Mesendoderm (in vitro differentiated cells): Measurements from ENCODE around the gene PGM5.
"Not testable (repeated sequence)": the region's sequence is repeated elsewhere in the genome, so short reads cannot be mapped to it uniquely, and the experiment has no call there.

Source experiments
- DNase-seq: peaks from one replicate; pipeline ENCODE4 v3.0.0; 2013
- H2AK5ac ChIP-seq: 2 replicates; pipeline ENCODE4 v1.6.1; 2013; ENCODE audit warnings: low read length, inconsistent platforms
- H2BK120ac ChIP-seq: 2 replicates; pipeline ENCODE4 v1.6.1; 2013; ENCODE audit warnings: low read depth, mild to moderate bottlenecking, low read length, moderate library complexity, mixed read lengths
- H2BK15ac ChIP-seq: replicated peaks from 2 replicates; pipeline ENCODE4 v1.6.1; 2013; ENCODE audit warnings: low read depth, mild to moderate bottlenecking, moderate library complexity
- H2BK5ac ChIP-seq: 2 replicates; pipeline ENCODE4 v1.6.1; 2013; ENCODE audit warnings: low read length, inconsistent platforms
- H3K18ac ChIP-seq: 2 replicates; pipeline ENCODE4 v1.6.1; 2013; ENCODE audit warnings: mild to moderate bottlenecking, low read length, mixed read lengths
- H3K23ac ChIP-seq: one replicate; pipeline ENCODE4 v1.6.1; 2013; ENCODE audit warnings: low read length
- H3K27ac ChIP-seq: 2 replicates; pipeline ENCODE4 v1.5.1; 2013; ENCODE audit warnings: low read depth, mild to moderate bottlenecking, inconsistent platforms, low read length, moderate library complexity
- H3K27me3 ChIP-seq: 2 replicates; pipeline ENCODE4 v1.6.1; 2013; ENCODE audit warnings: low read length, control low read depth, mild to moderate bottlenecking, inconsistent platforms; ENCODE audit not compliant: insufficient read depth, poor library complexity
- H3K36me3 ChIP-seq: 2 replicates; pipeline ENCODE4 v1.6.1; 2013; ENCODE audit warnings: low read length, inconsistent platforms; ENCODE audit not compliant: control insufficient read depth, insufficient read depth
- H3K4ac ChIP-seq: one replicate; pipeline ENCODE4 v1.6.1; 2013; ENCODE audit warnings: low read depth, mild to moderate bottlenecking, low read length, moderate library complexity
- H3K4me1 ChIP-seq: 2 replicates; pipeline ENCODE4 v1.6.1; 2013; ENCODE audit warnings: low read depth, low read length, inconsistent platforms; ENCODE audit not compliant: control insufficient read depth
- H3K4me2 ChIP-seq: 2 replicates; pipeline ENCODE4 v1.6.1; 2013; ENCODE audit warnings: low read length
- H3K4me3 ChIP-seq: 2 replicates; pipeline ENCODE4 v1.5.1; 2013; ENCODE audit warnings: mild to moderate bottlenecking, low read length
- H3K56ac ChIP-seq: one replicate; pipeline ENCODE4 v1.6.1; 2013; ENCODE audit warnings: low read length
- H3K79me1 ChIP-seq: 2 replicates; pipeline ENCODE4 v1.6.1; 2013; ENCODE audit warnings: low read length, inconsistent platforms
- H3K79me2 ChIP-seq: 2 replicates; pipeline ENCODE4 v1.6.1; 2013; ENCODE audit warnings: mild to moderate bottlenecking, low read length; ENCODE audit not compliant: control insufficient read depth, insufficient read depth
- H3K9ac ChIP-seq: 2 replicates; pipeline ENCODE4 v1.6.1; 2013; ENCODE audit warnings: low read length, inconsistent platforms
- H4K5ac ChIP-seq: one replicate; pipeline ENCODE4 v1.6.1; 2013; ENCODE audit warnings: low read length
- H4K8ac ChIP-seq: one replicate; pipeline ENCODE4 v1.6.1; 2013; ENCODE audit warnings: low read depth, mild to moderate bottlenecking, control low read depth, low read length, moderate library complexity
- WGBS: extraction: QIAGEN DNeasy Blood & Tissue Kit; methylation state at CpG from one replicate; pipeline ENCODE4 v1.1.7; 2013; ENCODE audit warnings: low lambda C conversion rate, missing lambda C conversion rate; ENCODE audit not compliant: insufficient coverage; ENCODE audit errors: extremely low coverage; 5-methylcytosine and 5-hydroxymethylcytosine counted together

The PGM5 gene

GRCh38 chr9:68357119-68357714 lies 806 bp downstream of the PGM5 start:
- H3K4me1 ChIP-seq, H2BK5ac ChIP-seq, H3K27ac ChIP-seq, H3K79me1 ChIP-seq, H3K36me3 ChIP-seq, H3K79me2 ChIP-seq, H2AK5ac ChIP-seq, H2BK120ac ChIP-seq, H3K4me2 ChIP-seq, H3K23ac ChIP-seq, H3K27me3 ChIP-seq, H4K8ac ChIP-seq, H3K56ac ChIP-seq, H3K4ac ChIP-seq, H3K18ac ChIP-seq, H3K4me3 ChIP-seq, DNase-seq, H3K9ac ChIP-seq, H4K5ac ChIP-seq, H2BK15ac ChIP-seq: not testable (repeated sequence)
- WGBS = no CpG with 5 or more reads among the region's 57 CpGs

GRCh38 chr9:68366933-68367547 lies 10.6 kb downstream of the PGM5 start:
- H3K9ac ChIP-seq, H3K4me3 ChIP-seq, H3K27ac ChIP-seq, H2BK15ac ChIP-seq, H3K18ac ChIP-seq, H3K27me3 ChIP-seq, H3K79me2 ChIP-seq, H3K4me2 ChIP-seq, DNase-seq, H3K79me1 ChIP-seq, H3K23ac ChIP-seq, H3K4ac ChIP-seq, H2BK120ac ChIP-seq, H2AK5ac ChIP-seq, H3K36me3 ChIP-seq, H4K8ac ChIP-seq, H4K5ac ChIP-seq, H3K56ac ChIP-seq, H3K4me1 ChIP-seq, H2BK5ac ChIP-seq: not testable (repeated sequence)
- WGBS = no CpG with 5 or more reads among the region's 10 CpGs

GRCh38 chr9:68375789-68376188 lies 19.4 kb downstream of the PGM5 start:
- not testable (repeated sequence) for H2BK5ac ChIP-seq, H3K4me1 ChIP-seq, H3K36me3 ChIP-seq, H3K4me3 ChIP-seq, H2BK120ac ChIP-seq, H3K4me2 ChIP-seq, DNase-seq, H3K79me1 ChIP-seq, H3K27me3 ChIP-seq, H4K5ac ChIP-seq, H3K27ac ChIP-seq, H3K56ac ChIP-seq, H3K4ac ChIP-seq, H3K23ac ChIP-seq, H2AK5ac ChIP-seq, H2BK15ac ChIP-seq, H3K79me2 ChIP-seq, H3K9ac ChIP-seq, H3K18ac ChIP-seq, H4K8ac ChIP-seq
- WGBS = no CpG with 5 or more reads among the region's 4 CpGs

- not testable (repeated sequence) for H2BK5ac ChIP-seq, DNase-seq, H3K36me3 ChIP-seq, H2BK15ac ChIP-seq, H3K56ac ChIP-seq, H3K79me2 ChIP-seq, H4K8ac ChIP-seq, H3K27me3 ChIP-seq, H2AK5ac ChIP-seq, H3K79me1 ChIP-seq, H3K27ac ChIP-seq, H3K4me3 ChIP-seq, H3K4me2 ChIP-seq, H3K4ac ChIP-seq, H3K9ac ChIP-seq, H2BK120ac ChIP-seq, H3K4me1 ChIP-seq, H4K5ac ChIP-seq, H3K23ac ChIP-seq, H3K18ac ChIP-seq
- no CpG with 5 or more reads among the region's 1 CpG for WGBS
Observed at GRCh38 chr9:68377723-68378122, 21.3 kb downstream of the PGM5 start.

- not testable (repeated sequence) for H3K4ac ChIP-seq, H2AK5ac ChIP-seq, H4K5ac ChIP-seq, H3K27me3 ChIP-seq, H3K4me1 ChIP-seq, H3K4me3 ChIP-seq, H3K9ac ChIP-seq, H2BK120ac ChIP-seq, H3K79me2 ChIP-seq, H3K18ac ChIP-seq, H3K27ac ChIP-seq, H3K56ac ChIP-seq, H3K36me3 ChIP-seq, H3K23ac ChIP-seq, H4K8ac ChIP-seq, H2BK5ac ChIP-seq, DNase-seq, H3K79me1 ChIP-seq, H3K4me2 ChIP-seq, H2BK15ac ChIP-seq
- WGBS = no CpG with 5 or more reads among the region's 1 CpG
Observed at GRCh38 chr9:68383894-68384293, 27.5 kb downstream of the PGM5 start.

- not testable (repeated sequence) for H2BK15ac ChIP-seq, H3K27me3 ChIP-seq, H3K4ac ChIP-seq, H3K4me3 ChIP-seq, H2BK120ac ChIP-seq, H2BK5ac ChIP-seq, H4K5ac ChIP-seq, DNase-seq, H3K23ac ChIP-seq, H3K4me1 ChIP-seq, H3K79me1 ChIP-seq, H3K18ac ChIP-seq, H2AK5ac ChIP-seq, H3K9ac ChIP-seq, H3K36me3 ChIP-seq, H3K4me2 ChIP-seq, H3K56ac ChIP-seq, H4K8ac ChIP-seq, H3K27ac ChIP-seq, H3K79me2 ChIP-seq
- no CpG with 5 or more reads among the region's 4 CpGs for WGBS
Observed at GRCh38 chr9:68389558-68389957, 33.1 kb downstream of the PGM5 start.
